Measurements from ENCODE around the gene EEF1AKMT3.

The EEF1AKMT3 gene

DNA sequence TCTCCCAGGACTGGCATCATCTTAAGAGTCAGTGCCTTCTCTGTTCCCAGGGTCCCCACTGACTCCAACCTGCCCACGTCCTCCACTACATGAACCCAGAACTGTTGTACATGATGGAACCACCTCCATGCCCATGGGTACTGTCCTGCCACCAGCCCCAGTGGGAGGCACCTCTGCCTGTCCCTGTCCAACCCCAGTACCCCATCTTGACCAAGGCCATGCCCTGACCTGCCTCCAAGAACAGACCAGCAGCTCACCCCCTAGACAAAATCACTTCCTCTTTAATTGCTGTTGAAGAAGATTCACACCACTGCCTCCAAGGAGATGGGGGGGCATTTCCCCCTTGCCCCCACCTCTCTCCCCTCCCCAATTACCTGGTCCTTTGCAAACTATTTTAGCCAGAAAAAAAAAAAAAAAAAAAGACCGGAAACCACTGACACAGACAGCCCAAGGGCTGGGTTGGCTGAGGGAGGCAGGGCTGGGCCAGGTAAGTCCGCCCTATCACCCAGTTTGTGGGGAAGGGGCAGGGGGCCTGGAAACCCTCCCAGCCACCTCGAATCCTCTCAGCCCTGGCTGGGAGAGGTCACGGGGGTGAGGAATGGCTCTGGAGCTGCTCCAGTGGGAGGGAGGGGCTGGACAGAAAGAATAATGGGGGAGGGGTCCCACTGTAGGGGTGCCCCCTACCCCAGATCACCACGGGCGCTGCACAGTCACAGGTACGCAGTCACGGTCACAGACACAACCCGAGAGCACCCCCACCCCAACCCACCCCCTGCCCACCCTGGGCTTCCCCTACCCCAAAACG, 47.3 kb upstream of the EEF1AKMT3 start:
- no peak for DNase-seq
- TF ChIP-seq, protein P1, sequence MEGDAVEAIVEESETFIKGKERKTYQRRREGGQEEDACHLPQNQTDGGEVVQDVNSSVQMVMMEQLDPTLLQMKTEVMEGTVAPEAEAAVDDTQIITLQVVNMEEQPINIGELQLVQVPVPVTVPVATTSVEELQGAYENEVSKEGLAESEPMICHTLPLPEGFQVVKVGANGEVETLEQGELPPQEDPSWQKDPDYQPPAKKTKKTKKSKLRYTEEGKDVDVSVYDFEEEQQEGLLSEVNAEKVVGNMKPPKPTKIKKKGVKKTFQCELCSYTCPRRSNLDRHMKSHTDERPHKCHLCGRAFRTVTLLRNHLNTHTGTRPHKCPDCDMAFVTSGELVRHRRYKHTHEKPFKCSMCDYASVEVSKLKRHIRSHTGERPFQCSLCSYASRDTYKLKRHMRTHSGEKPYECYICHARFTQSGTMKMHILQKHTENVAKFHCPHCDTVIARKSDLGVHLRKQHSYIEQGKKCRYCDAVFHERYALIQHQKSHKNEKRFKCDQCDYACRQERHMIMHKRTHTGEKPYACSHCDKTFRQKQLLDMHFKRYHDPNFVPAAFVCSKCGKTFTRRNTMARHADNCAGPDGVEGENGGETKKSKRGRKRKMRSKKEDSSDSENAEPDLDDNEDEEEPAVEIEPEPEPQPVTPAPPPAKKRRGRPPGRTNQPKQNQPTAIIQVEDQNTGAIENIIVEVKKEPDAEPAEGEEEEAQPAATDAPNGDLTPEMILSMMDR (IDR thresholded peaks at IDR 0.05; ENCODE audit: low read depth, low read length, missing control alignments): no peak
- in situ Hi-C loops (cut with HindIII; ENCODE audit: low pct_ligation_motif_present, low sequenced_read_pairs): no loop called here
- Histone ChIP-seq H3K36me3 (replicated peaks) (peaks cover 8% of the 10 kb centered on the region), H3K4me3 (ENCODE audit: low read depth, low read length) (no peak overlapping the region), H3K27me3 (replicated peaks) (no peaks in the 10 kb centered on the region), H3K27ac (no peak overlapping the region)

DNA sequence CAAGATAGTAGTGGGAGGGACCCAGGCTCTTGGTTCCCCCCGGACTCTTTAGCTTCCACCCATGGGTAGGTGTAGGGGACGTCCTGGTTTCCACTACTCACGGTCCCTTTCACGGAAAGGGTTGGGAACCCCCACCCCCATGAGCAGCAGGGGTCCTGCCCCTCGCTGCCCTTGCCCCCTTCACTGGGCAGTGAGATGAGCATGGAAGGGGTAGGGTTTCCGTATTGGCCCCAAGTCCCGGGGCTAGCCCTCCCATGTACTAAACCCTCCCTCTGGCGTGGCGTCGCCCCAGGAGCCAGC, 46.6 kb upstream of the EEF1AKMT3 start:
- DNase-seq: no peak
- no peak overlapping the region for H3K27ac ChIP-seq
- in situ Hi-C loops (cut with HindIII; ENCODE audit: low pct_ligation_motif_present, low sequenced_read_pairs): no loop called here
- H3K36me3 ChIP-seq (replicated peaks): peaks cover 4% of the 10 kb centered on the region
- TF ChIP-seq, protein P1 (IDR thresholded peaks at IDR 0.05; ENCODE audit: low read depth, low read length, missing control alignments): no peak
- no peaks in the 10 kb centered on the region for H3K27me3 ChIP-seq (replicated peaks)
- peak overlapping the region; percentile 84 for H3K4me3 ChIP-seq (ENCODE audit: low read depth, low read length)

DNA sequence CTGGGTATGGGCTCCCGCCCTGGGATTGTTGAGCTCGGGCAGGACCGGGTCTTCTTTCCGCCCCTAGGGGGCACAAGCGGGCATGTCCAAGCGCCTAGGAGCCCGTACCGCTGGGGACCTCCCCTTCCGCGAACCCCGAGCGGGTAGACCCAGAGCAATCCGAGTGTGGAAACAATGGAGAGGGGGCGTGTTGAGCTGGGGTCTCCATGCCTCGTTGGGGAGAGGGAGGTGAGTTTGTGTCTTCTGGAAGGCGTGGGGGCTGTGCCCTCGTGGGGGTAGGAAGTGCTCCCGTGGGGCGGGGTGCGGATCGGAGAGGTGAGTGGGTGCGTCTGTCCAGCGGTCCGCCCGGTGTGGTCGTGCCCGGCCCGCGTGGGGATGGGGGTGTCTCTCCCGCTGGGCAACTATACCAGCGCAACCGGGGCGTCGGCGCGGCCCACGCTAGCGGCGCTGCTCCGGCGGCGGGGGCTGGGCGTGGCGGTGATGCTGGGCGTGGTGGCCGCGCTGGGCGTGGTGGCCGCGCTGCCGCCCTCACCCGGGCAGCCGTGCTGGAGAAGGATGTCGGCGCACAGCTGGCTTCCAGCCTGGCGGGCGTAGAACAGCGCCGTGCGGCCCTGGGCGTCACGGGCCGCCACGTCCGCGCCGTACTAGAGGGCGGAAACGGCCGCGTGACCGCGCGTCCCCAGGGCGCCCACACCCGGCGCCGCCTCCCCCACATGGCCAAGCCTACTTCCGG, 46.1 kb upstream of the EEF1AKMT3 start:
- H3K36me3 ChIP-seq (replicated peaks): no peaks in the 10 kb centered on the region

DNA sequence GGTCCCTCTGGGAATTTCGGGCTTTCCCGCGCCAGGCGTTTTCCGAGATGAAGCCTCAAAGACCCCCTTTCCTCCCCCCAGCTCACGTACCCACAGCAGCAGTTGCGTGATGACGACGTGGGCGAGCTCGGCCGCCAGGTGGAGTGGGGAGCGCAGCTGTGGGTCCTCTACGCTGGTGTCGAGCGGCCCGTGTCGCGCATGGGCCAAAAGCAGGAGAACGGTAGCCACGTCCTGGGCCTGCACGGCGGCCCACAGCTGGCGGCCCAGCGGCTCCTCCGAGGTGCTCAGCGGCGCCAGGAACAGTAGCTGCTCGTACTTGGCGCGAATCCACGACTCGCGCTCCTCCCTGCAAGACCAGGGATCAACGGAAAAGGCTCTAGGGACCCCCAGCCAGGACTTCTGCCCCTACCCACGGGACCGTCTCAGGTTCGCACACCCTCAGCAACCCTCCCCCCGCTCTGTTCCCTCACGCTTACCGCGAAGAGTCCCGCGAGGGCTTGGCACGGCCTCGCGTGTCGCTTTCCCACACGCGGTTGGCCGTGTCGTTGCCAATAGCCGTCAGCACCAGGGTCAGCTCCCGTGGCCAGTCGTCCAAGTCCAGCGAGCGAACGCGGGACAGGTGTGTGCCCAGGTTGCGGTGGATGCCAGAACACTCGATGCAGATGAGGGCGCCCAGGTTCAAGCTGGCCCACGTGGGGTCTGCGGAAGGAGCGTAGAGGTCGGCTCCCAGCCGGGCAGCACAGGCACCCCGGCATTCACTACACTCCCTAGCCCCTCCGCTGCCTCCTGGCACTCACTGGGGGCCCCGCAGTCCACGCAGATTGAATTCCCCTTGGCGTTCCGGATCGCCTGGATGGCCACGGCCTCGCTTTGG, 45.3 kb upstream of the EEF1AKMT3 start:
- Histone ChIP-seq H3K27ac (no peak overlapping the region), H3K36me3 (replicated peaks) (no peaks in the 10 kb centered on the region), H3K4me3 (ENCODE audit: low read depth, low read length) (peak overlapping the region; percentile 84), H3K27me3 (replicated peaks) (no peaks in the 10 kb centered on the region)
- in situ Hi-C loops (cut with HindIII; ENCODE audit: low pct_ligation_motif_present, low sequenced_read_pairs): no loop called here
- TF ChIP-seq, protein P1 (IDR thresholded peaks at IDR 0.05; ENCODE audit: low read depth, low read length, missing control alignments): peak; percentile 50
- DNase-seq: no peak

More for the DNA sequence above, 46.1 kb upstream of the EEF1AKMT3 start:
- peak overlapping the region; percentile 32 for H3K27ac ChIP-seq
- peak; percentile 79 for DNase-seq
- in situ Hi-C loops (cut with HindIII; ENCODE audit: low pct_ligation_motif_present, low sequenced_read_pairs): no loop called here
- peak overlapping the region; percentile 84 for H3K4me3 ChIP-seq (ENCODE audit: low read depth, low read length)
- TF ChIP-seq, protein P1 (IDR thresholded peaks at IDR 0.05; ENCODE audit: low read depth, low read length, missing control alignments): peak; percentile 94
- H3K27me3 ChIP-seq (replicated peaks): no peaks in the 10 kb centered on the region

DNA sequence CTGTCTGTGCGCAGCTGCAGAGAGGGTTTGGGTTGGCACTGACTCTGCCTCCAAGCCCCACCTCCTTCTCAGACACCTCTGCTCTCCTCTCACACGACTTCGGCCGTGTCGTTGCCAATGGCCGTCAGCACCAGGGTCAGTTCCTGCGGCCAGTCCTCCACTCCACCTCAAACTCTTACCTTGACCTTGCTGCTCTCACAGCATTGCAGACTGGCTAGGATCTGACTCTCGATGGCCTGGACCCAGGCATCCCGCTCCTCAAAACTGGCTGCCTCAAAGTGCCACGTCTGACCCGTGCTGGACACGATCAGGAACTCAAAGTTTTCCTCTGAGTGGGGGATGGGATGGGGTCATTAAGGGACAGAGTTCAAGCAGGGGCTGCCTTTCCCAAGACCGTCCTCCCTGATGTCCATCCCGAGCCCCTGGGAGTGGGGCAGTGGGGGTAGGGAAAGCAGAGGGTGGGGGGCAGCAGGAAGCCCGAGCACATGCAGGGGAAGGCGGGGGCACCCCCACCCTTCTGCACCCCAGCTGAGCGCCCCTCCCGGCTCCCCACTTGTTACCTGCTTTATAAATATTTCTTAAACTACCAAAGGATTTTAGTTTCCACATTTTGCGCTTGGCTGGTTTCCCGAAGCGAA, 44.5 kb upstream of the EEF1AKMT3 start:
- TF ChIP-seq, protein P1 (IDR thresholded peaks at IDR 0.05; ENCODE audit: low read depth, low read length, missing control alignments): no peak
- DNase-seq: no peak
- in situ Hi-C loops (cut with HindIII; ENCODE audit: low pct_ligation_motif_present, low sequenced_read_pairs): no loop called here
- Histone ChIP-seq H3K36me3 (replicated peaks) (no peaks in the 10 kb centered on the region), H3K27ac (no peak overlapping the region), H3K4me3 (ENCODE audit: low read depth, low read length) (no peak overlapping the region), H3K27me3 (replicated peaks) (no peaks in the 10 kb centered on the region)

Measured in brain microvascular endothelial cell (primary cell).